Neural cell (in vitro differentiated cells): ENCODE measurements around the gene TMEM238L.

Source experiments
- POLR2AphosphoS5 ChIP-seq: IDR thresholded peaks from 2 replicates; pipeline ENCODE4 v1.6.1; 2012
- SMC3 ChIP-seq: fragments of 450-650 bp; conservative IDR thresholded peaks from 2 replicates; pipeline ENCODE4 v1.6.1; 2014; ENCODE audit warnings: antibody characterized with exemption, mild to moderate bottlenecking, moderate library complexity; ENCODE audit not compliant: poor library complexity
- TF ChIP-seq, protein P1 (sequence below): fragments of 450-650 bp; IDR thresholded peaks from 2 replicates; pipeline ENCODE4 v1.5.1; 2014; ENCODE audit warnings: antibody characterized with exemption, mild to moderate bottlenecking, moderate library complexity; ENCODE audit not compliant: poor library complexity, severe bottlenecking
- TF ChIP-seq, protein P2 (sequence below): IDR thresholded peaks from 2 replicates; pipeline ENCODE4 v1.6.1; 2012; ENCODE audit warnings: borderline replicate concordance

DNA sequence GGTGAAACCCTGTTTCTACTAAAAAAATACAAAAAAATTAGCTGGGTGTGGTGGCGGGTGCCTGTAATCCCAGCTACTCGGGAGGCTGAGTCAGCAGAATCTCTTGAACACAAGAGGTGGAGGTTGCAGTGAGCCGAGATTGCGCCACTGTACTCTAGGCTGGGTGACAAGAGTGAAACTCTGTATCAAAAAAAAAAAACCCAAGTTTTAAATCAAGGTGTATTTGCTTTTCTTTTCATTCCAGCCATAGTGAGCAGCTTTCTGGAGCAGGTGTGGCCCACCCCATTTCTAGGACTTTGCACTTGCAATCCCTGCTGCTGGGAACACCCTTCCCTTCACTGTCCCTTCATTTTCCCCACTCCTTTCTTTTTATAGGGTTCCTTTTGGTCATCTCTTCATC, 28.8 kb downstream of the TMEM238L start:
- TF ChIP-seq SMC3, result no peak
- TF ChIP-seq, protein P1, sequence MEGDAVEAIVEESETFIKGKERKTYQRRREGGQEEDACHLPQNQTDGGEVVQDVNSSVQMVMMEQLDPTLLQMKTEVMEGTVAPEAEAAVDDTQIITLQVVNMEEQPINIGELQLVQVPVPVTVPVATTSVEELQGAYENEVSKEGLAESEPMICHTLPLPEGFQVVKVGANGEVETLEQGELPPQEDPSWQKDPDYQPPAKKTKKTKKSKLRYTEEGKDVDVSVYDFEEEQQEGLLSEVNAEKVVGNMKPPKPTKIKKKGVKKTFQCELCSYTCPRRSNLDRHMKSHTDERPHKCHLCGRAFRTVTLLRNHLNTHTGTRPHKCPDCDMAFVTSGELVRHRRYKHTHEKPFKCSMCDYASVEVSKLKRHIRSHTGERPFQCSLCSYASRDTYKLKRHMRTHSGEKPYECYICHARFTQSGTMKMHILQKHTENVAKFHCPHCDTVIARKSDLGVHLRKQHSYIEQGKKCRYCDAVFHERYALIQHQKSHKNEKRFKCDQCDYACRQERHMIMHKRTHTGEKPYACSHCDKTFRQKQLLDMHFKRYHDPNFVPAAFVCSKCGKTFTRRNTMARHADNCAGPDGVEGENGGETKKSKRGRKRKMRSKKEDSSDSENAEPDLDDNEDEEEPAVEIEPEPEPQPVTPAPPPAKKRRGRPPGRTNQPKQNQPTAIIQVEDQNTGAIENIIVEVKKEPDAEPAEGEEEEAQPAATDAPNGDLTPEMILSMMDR, result no peak
- no peak for TF ChIP-seq POLR2AphosphoS5
- TF ChIP-seq, protein P2, sequence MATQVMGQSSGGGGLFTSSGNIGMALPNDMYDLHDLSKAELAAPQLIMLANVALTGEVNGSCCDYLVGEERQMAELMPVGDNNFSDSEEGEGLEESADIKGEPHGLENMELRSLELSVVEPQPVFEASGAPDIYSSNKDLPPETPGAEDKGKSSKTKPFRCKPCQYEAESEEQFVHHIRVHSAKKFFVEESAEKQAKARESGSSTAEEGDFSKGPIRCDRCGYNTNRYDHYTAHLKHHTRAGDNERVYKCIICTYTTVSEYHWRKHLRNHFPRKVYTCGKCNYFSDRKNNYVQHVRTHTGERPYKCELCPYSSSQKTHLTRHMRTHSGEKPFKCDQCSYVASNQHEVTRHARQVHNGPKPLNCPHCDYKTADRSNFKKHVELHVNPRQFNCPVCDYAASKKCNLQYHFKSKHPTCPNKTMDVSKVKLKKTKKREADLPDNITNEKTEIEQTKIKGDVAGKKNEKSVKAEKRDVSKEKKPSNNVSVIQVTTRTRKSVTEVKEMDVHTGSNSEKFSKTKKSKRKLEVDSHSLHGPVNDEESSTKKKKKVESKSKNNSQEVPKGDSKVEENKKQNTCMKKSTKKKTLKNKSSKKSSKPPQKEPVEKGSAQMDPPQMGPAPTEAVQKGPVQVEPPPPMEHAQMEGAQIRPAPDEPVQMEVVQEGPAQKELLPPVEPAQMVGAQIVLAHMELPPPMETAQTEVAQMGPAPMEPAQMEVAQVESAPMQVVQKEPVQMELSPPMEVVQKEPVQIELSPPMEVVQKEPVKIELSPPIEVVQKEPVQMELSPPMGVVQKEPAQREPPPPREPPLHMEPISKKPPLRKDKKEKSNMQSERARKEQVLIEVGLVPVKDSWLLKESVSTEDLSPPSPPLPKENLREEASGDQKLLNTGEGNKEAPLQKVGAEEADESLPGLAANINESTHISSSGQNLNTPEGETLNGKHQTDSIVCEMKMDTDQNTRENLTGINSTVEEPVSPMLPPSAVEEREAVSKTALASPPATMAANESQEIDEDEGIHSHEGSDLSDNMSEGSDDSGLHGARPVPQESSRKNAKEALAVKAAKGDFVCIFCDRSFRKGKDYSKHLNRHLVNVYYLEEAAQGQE, result no peak
